SK-N-DZ (cell line): ENCODE results near the gene NID1.
"Not testable (repeated sequence)": the region's sequence is repeated elsewhere in the genome, so short reads cannot be mapped to it uniquely, and the experiment has no call there.

ENCODE experiments used
- DNase-seq: peaks from one replicate; pipeline ENCODE4 v3.0.0-alpha.2; 2015; ENCODE audit warnings: low spot score

NID1 gene

GRCh38 chr1:236096660-236097482 is 32.0 kb upstream of the NID1 start:
- DNase-seq: not testable (repeated sequence)

GRCh38 chr1:236095705-236096520 is 31.0 kb upstream of the NID1 start:
- DNase-seq: no peak

GRCh38 chr1:236092899-236093298 is 28.0 kb upstream of the NID1 start:
- no peak for DNase-seq

GRCh38 chr1:236091933-236092318 is 27.0 kb upstream of the NID1 start:
- no peak for DNase-seq

GRCh38 chr1:236090741-236091147 is 25.9 kb upstream of the NID1 start:
- DNase-seq: no peak

- no peak for DNase-seq
Measured at GRCh38 chr1:236089046-236089773, 24.3 kb upstream of the NID1 start.

GRCh38 chr1:236086537-236086936 is 21.6 kb upstream of the NID1 start:
- DNase-seq: no peak

GRCh38 chr1:236085545-236086159 is 20.8 kb upstream of the NID1 start:
- DNase-seq: no peak

- no peak for DNase-seq
Measured at GRCh38 chr1:236084386-236084730, 19.5 kb upstream of the NID1 start.

GRCh38 chr1:236083650-236084385 is 18.9 kb upstream of the NID1 start:
- no peak for DNase-seq

- DNase-seq: no peak
Measured at GRCh38 chr1:236082526-236082925, 17.6 kb upstream of the NID1 start.

- no peak for DNase-seq
Measured at GRCh38 chr1:236081546-236082227, 16.8 kb upstream of the NID1 start.

- no peak for DNase-seq
Measured at GRCh38 chr1:236079703-236080102, 14.8 kb upstream of the NID1 start.

- no peak for DNase-seq
Measured at GRCh38 chr1:236078993-236079392, 14.1 kb upstream of the NID1 start.

GRCh38 chr1:236078077-236078476 is 13.2 kb upstream of the NID1 start:
- not testable (repeated sequence) for DNase-seq

- DNase-seq: no peak
Measured at GRCh38 chr1:236075848-236076247, 11.0 kb upstream of the NID1 start.

GRCh38 chr1:236073307-236073897 is 8.5 kb upstream of the NID1 start:
- no peak for DNase-seq

- DNase-seq: no peak
Measured at GRCh38 chr1:236072001-236072400, 7.1 kb upstream of the NID1 start.

GRCh38 chr1:236070753-236071152 is 5.9 kb upstream of the NID1 start:
- DNase-seq: no peak

GRCh38 chr1:236069796-236070195 is 4.9 kb upstream of the NID1 start:
- no peak for DNase-seq
